HEK293T (cell line): ENCODE data around the gene KRT35.

Source experiments
- FOXM1 ChIP-seq: fragments of 450-650 bp; IDR thresholded peaks from 2 replicates; pipeline ENCODE4 v1.6.1; 2017; ENCODE audit warnings: mild to moderate bottlenecking, borderline replicate concordance
- HDGF ChIP-seq: fragments of 450-650 bp; IDR thresholded peaks from 2 replicates; pipeline ENCODE4 v1.6.1; 2017; ENCODE audit warnings: antibody characterized with exemption, borderline replicate concordance

GRCh38 chr17:41464173-41464572, 16.8 kb downstream of the KRT35 start:
- TF ChIP-seq HDGF, result no peak
- TF ChIP-seq FOXM1, result no peak
